DMS153 treated with DMSO at 0.1 percent for 48 hours (cell line): Measurements from ENCODE around the gene UNC13A.
A peak's percentile ranks its signal among the peaks of the same experiment; 100 is the strongest.
"Not testable (repeated sequence)": the region's sequence is repeated elsewhere in the genome, so short reads cannot be mapped to it uniquely, and the experiment has no call there.

Experiments used
- DNase-seq: peaks from one replicate; lab custom pipeline; 2025; ENCODE audit not compliant: unreplicated experiment; lab: John Stamatoyannopoulos, UW

The UNC13A gene

DNA sequence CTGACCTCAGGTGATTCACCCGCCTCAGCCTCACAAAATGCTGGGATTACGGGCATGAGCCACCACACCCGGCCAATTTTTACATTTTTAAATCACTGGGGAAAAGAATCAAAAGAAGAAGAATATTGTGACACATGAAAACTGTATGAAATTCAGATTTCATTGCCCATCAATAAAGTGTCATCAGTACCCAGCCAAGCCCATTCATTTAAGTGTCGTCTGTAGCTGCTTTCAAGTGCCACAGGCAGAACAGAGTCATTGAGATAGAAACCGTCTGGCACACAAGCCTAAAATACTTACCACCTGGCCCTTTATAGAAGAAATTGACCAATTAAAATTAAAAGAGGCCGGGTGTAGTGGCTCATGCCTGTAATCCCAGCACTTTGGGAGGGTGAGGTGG, 117.4 kb downstream of the UNC13A start:
- no peak for DNase-seq

DNA sequence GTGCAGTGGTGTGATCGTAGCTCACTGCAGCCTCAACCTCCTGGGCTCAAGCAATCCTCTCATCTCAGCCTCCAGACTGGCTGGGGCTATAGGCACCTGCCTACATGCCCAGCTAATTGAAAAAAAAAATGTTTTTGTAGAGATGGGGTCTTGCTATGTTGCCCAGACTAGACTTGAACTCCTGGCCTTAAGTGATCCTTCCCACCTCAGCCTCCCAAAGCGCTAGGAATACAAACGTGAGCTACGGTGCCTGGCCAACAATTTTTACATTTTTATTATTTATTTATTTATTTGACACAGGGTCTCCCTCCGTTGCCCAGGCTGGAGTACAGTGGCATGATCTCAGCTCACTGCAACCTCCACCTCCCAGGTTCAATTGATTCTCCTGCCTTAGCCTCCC, 117.9 kb downstream of the UNC13A start:
- not testable (repeated sequence) for DNase-seq

DNA sequence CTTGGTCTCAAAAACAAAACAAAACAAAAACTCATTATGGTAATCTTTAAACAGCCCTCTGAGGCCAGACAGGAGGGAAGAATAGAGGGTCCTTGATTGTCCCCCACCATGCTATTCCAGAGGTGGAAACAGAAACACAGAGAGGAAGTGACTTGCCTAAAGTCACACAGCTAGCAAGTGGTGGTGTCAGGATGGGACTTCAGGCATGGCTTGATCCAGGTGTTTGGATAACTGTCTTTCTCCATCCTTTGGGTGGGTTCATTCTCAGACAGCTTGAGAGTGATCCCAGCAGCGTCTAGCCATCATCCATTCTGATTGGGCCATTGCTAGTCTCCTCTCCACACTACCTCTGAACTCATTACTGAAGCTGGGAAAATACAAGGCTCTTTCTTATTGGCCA, 120.2 kb downstream of the UNC13A start:
- DNase-seq = no peak

DNA sequence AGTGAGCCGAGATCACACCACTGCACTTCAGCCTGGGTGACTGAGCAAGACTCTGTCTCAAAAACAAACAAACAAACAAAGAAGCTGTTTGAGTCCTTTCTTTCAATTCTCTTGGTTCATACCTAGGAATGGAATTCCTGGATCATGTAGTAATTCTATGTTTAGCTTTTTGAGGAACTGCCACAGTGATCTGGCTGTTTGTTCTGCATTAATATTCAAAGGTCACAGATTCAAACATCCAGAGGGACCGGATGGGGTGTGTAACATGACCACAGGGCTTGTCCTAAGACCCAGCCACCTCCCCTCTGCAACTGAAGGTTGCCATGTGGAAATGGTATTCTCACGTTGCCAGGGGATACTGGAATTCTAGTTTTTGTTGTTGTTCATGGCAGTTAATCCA, 122.5 kb downstream of the UNC13A start:
- DNase-seq = no peak

DNA sequence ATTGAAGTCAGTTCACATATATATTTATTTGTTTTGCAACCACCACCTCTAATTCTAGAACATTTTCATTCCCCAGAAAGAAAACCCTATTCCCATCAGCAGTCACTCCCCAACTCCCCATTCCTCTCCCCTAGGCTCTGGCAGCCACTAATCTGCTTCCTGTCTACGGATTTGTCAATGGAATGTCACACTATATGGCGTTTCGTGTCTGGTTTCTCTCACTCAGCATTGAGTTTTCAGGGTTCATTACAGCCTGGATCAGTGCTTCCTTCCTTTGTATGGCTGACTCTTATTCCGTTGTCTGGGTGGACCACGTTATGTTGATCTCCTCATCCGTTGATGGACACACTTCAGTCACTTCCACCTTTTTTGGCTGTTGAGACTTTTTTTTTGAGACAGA, 123.4 kb downstream of the UNC13A start:
- no peak for DNase-seq

DNA sequence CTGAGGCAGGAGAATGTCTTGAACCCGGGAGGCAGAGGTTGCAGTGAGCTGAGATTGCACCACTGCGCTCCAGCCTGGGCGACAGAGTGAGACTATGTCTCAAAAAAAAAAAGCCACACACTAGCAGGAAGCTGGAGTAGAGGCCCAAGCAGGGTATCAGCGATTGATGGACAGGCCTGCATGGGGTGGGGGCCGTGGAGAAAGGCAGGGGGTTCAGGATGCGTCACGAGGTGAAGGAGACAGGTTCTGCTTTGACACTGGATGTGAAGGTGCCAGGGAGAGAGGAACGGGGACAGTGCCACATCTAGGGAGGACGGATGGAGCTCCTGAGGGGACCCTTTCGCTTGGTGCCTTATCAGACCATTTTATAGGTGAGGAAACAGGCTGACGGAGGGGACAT, 125.6 kb downstream of the UNC13A start:
- no peak for DNase-seq

DNA sequence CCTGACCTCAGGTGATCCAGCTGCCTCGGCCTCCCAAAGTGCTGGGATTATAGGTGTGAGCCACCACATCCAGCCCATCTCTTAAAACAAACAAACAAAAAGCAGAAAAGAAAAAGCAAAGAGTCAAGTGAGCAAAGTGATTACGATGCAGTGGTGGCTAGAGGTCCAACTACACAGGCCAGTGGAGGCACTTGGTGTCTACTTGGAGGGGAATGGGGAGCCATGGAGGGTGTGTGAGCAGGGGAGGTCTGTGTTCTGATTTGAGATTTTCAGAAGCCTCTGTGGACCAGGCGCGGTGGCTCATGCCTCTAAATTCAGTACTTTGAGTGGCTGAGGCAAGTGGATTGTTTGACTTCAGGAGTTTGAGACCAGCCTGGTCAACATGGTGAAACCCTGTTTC, 126.1 kb downstream of the UNC13A start:
- DNase-seq = no peak

DNA sequence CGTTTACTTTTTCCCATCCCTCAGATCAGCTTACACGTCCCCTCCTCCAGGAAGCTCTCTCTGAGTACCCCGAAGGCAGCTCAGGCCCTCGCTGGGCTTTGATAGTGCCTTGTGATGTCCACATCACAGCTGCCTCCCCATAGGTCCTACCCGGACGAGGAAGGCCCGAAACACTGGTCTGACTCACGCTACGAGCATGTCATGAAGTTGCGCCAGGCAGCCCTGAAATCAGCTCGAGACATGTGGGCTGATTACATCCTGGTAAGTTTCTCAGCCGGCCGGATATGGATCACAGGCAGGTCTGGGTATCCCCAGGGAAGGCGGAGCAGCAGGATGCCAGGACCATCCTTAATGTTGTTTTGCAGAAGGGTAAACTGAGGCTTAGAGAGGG, 128.0 kb downstream of the UNC13A start:
- no peak for DNase-seq

DNA sequence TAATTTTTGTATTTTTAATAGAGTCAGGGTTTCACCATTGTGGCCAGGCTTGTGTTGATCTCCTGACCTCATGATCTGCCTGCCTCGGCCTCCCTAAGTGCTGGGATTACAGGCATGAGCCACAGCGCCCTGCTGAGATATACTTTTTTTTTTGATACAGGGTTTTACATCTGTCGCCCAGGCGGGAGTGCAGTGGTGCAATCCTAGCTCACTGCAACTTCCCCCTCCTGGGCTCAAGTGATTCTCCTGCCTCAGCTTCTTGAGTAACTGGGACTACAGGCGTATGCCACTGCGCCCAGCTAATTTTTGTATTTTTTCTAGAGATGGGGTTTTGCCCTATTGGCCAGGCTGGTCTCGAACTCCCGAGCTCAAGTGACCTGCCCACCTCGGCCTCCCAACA, 130.7 kb downstream of the UNC13A start:
- DNase-seq = no peak

DNA sequence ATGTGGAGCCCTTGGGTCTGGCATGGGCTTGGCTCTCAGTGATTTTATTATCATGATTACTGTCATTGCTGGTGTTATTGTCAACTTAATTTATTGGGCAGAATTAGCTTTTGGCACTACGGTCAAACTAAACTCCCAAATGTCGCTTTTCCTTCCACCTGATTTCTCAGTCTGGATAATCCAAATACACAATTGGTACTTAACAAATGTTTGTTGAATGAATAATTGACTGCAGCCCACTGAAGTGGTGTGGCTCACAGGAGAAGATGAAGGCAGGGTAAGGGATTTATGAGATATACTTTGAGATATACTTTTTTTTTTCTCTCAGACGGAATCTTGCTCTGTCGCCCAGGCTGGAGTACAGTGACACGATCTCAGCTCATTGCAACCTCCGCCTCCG, 131.2 kb downstream of the UNC13A start:
- DNase-seq = no peak

DNA sequence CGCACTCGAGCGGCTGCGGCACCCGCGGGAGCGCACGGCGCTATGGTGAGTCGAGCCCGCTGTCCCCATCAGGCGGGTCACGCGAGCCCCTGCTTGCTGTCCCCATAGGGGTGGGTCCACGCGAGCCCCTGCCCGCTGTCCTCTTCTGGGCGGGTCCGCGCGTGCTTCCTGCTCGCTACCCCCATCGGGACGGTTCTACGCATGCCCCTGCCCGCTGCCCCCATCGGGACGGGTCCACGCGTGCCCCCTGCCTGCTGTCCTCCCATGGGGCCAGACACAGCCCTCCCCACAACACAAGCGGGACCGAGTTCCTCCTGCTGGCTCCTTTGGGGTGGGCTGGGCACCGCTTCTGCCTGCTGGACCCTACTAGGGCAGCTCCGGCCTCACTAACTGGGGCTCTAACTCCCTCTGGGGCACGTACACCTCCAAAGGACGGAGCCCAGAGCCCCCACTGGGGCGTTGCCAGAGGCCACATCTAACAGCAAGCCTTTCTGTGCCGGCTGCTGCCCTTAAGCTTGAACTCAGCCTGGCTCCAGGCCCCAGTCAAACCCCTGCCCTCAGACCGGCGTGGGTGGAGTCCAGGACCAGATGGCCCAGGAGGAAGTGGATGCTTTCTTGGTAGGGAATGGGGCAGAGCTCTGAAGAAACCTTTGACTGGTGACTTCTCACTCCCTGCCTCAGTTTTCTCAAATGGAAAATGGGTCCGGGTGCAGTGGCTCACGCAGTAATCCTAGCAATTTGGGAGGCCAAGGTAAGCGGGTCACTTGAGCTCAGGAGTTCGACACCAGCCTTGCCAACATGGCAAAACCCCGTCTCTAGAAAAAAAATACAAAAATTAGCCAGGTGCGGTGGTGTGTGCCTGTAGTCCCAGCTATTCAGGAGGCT, 132.0 kb downstream of the UNC13A start:
- DNase-seq = no peak

DNA sequence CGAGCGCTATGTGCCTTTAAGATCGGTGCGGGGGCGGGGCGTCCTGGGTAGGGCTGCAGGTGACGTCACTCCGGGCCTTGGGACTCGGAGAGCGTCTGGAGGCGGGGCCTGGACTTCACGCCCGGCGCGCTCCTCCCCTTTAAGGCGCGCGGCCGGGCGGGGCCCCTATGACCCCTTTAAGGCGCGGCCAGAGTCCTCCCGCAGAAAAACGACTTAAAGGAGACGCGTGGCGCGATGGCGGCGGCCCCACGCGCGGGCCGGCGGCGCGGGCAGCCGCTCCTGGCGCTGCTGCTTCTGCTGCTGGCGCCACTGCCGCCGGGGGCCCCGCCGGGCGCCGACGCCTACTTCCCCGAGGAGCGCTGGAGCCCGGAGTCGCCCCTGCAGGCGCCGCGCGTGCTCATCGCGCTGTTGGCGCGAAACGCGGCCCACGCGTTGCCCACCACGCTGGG, 132.7 kb downstream of the UNC13A start, which contains the start of gene COLGALT1:
Gene COLGALT1, plus strand, starts transcription at position 170 of the 449 bp plus-strand sequence. Its CDS starts 65 bp downstream, at position 235.
- DNase-seq = peak; percentile 89

DNA sequence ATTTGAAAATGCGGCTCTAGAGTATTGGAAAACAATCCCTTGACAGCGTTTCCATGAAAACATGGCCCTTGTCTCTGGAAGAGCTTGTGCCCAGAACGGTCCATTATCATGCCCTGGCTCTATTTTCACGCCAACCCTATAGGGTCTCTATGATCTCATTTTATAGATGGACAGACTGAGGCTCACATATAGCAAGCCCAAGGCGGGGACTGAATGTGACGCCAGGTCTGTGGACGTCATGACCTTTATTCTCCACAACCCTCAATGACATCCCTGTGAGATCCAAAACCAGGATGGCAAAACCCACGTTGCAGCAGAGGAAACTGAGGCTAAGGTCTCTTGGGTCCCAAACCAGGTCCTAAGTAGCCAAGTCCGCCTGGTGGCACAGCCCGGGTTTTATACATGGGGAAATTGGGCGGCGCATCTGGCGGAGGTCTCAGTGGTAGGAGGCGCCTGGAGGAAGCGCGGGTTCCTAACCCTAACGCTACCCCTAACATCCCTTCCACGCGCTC, 133.1 kb downstream of the UNC13A start:
- DNase-seq = no peak

DNA sequence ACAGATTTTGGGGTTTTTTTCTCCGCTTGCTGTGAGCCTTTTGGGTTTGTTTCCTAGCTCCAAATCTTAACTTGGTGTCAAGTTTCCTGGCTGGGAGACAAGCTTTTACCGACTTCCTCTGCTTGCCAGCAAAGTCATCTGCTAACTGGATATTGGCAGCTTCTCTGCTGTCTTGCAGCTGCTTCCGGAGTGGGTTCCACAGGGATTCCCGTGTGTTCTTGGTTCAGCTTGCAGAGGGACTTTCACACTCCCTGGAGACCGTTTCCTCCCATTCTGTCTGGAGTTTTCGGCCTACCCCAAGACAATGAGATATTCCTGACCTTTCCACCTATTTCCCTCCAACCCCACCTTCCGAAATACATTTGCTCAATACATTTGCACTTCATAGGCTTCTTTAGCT, 134.9 kb downstream of the UNC13A start:
- DNase-seq = peak; percentile 26

DNA sequence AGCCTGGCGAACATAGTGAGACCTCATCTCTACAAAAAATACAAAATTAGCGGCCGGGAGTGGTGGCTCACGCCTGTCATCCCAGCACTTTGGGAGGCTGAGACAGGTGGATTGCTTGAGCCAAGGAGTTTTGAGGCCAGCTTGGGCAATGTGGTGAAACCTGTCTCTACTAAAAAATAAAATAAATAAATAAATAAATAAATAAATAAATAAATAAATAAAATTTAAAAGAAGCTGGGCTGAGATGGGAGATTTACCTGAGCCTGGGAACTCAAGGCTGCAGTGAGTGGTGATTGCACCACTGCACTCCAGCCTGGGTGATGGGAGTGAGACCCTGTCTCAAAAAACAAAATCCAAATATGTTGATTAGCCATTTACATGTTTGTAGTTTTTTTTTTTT, 135.4 kb downstream of the UNC13A start:
- not testable (repeated sequence) for DNase-seq
